ENCODE measurements around the gene RPS6KA2.

The RPS6KA2 gene

DNA sequence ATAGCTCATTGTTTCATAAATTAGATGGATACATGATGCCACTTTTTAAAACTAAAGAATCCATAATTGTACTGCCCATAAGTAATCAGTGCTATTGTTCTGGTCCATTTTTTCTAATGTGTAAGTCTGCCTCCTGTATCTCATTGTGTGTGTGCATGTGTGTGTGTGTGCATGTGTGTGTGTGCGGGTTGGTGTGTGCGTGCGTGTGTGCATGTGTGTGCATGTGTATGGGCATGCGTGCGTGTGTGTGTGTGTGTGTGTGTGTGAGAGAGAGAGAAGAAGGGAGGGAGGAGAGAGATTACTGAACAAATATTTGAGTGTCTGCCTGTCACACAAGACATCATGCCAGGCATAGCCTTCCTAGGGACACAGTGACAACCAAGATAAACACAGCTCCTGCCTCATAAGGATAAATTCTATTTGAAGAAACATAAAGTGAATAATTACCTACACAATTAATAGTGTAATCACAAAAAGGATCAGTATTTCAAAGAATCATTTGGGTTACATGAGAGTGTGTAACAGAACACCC, 33.2 kb upstream of the RPS6KA2 start:
- no peak for TF ChIP-seq CTCF (IDR thresholded peaks at IDR 0.05)

DNA sequence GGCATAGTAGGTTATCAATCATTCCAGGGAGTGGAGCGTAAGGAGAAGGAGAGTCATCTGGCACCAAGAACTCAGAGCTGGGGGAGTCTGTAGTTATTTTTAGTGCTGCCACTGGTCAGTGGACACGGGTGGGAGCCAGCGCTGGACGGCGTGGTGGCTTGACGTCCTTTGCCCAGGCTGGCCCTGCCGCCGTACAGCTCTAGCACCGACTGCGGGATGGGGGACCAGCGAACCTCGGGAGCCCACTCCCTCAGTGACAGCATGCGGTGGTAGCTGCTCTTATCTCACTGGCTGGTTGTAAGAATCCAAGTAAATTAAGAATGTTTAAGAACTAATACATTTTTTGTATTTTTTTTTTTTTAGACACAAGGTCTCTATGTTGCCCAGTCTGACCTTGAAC, 32.5 kb upstream of the RPS6KA2 start:
- TF ChIP-seq CTCF (IDR thresholded peaks at IDR 0.05), result no peak

GRCh38 chr6:166658792-166659150, 31.7 kb upstream of the RPS6KA2 start:
- TF ChIP-seq CTCF (IDR thresholded peaks at IDR 0.05), result no peak

DNA sequence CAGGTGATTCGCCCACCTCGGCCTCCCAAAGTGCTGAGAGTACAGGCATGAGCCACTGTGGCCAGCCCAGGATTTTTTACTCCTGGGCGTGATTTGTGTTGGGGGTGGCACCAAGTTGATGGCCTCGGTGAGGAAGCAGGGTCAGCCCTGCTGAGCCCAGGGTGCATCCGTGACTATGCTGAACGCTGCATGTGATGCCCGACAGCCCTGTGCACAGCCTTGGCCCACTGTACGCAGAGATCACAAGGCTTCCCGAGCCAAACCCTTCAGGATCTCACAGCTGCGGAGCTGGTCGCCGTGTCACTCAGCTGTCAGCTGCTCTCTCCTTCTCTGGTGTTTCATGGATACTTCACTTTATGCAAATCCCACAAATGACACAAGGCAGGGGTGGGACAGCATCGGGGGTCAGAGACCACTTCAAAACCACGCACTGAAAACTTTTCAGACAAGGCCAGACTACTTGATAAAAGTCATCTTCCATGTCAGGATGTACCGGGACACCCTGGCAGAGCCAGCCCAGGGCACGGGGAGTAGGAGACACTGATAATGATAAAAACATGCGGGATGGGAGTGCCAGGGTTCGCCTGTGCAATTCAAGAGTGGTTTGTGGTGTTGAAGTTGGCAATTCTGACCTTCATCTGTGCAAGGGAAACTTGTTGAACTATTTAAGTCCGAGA, 31.2 kb upstream of the RPS6KA2 start:
- no peak for TF ChIP-seq CTCF (IDR thresholded peaks at IDR 0.05)

DNA sequence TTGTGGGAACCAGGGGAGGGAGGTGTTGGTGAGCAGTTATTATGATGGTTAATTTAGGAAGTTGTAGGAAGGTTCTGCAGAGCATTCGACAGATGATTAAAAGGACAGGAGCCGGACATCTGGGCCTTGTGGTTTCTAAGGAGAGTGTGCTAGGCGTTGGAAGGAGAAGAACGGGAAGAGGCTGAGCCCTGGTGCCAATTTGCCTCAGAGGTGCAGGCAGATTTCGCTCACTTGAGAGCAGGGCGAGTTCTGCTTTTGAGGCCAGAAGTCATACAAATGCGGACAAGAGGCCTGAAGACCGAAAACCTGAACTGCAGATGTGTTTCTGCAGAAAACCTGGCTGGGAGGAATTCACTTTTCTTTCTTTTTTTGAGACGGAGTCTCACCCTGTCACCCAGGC, 30.5 kb upstream of the RPS6KA2 start:
- TF ChIP-seq CTCF (IDR thresholded peaks at IDR 0.05), result no peak

- no peak for TF ChIP-seq CTCF (IDR thresholded peaks at IDR 0.05)
Observed at GRCh38 chr6:166656230-166657151, 29.4 kb upstream of the RPS6KA2 start.

- no peak for TF ChIP-seq CTCF (IDR thresholded peaks at IDR 0.05)
Observed at GRCh38 chr6:166655713-166656229, 28.7 kb upstream of the RPS6KA2 start.

Measured in LNCAP (cell line).